ENCODE measurements around the gene SRXN1.

Gene SRXN1

DNA sequence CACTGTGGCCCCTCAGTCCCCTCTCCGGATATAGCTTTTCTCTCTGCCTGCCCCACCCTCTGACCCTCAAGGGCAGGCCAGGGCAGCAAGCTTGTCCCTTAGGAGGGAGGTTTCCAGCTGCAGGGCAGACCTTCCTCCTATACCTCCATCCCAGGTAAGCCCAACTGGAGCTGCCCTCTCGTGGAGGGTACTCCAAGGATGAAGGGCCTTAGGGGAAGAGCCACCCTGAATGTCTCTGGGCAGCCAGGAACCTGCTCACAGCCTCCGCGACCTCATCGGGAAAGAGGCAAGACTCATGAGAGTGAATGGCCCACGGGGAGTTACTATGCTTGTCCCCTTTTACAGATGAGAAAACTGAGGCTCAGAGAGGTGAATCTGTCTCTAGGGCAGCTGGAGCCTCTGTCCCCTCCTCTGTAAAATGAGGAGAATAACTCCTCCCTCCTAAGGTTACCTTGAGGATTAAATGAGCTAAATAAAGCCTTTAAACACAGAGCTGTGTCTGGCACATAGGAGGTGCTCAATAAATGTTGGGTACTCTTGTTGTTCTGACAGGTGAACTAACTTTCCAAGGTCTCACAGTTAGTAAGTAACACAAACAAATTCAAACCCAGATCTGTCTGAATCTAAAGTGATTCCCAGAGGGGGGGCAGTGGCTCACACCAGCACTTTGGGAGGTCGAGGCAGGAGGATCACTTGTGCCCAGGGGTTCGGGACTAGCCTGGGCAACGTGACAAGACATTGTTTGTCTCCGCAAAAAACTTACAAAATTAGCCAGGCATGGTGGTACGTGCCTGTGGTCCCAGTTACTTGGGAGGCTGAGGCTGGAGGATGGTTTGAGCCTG, 12.1 kb downstream of the SRXN1 start:
- H4K20me1 ChIP-seq (ENCODE audit: insufficient read depth, low read length) = no peaks in the 10 kb centered on the region
- no peaks in the 10 kb centered on the region for H3F3A ChIP-seq (ENCODE audit: insufficient read depth, low read length)
- no peak overlapping the region for H3K4me2 ChIP-seq (ENCODE audit: low read length)

DNA sequence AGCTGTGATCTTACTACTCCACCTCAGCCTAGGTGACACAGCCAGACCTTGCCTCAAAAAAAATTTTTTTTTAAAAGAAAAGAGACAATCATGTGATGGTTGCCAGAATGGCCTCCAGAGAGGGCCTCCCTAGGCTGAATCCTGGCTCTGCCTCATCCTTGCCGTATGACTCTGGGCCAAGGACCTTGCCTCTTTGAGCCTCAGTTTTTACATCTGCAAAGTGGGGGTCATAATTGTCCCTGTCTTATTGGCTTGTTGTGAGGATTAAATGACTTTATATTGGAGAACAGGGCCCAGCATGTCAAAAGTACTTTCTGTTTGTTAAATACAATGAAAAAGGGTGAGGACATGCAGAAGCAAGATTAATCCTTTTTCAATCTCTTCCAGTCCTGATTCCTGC, 14.4 kb downstream of the SRXN1 start:
- Histone ChIP-seq H3F3A (ENCODE audit: insufficient read depth, low read length) (no peaks in the 10 kb centered on the region), H3K79me2 (ENCODE audit: insufficient read depth, low read length) (no peaks in the 10 kb centered on the region), H4K20me1 (ENCODE audit: insufficient read depth, low read length) (no peaks in the 10 kb centered on the region), H3K9me3 (ENCODE audit: low read length) (no peaks in the 10 kb centered on the region), H3K27ac (ENCODE audit: low read depth, low read length, poor library complexity, severe bottlenecking) (no peak overlapping the region), H3K9ac (ENCODE audit: low read length) (no peak overlapping the region), H3K4me3 (ENCODE audit: low read depth, low read length, poor library complexity, severe bottlenecking) (no peak overlapping the region), H3K4me1 (ENCODE audit: insufficient read depth, low read length, severe bottlenecking) (no peaks in the 10 kb centered on the region), H3K27me3 (ENCODE audit: insufficient read depth, low read length) (0 out of 2 replicates have a peak, but pooled peaks cover 5% of the 10 kb centered on the region), H3K9me2 (ENCODE audit: low read depth, low read length) (no peaks in the 10 kb centered on the region), H3K36me3 (ENCODE audit: insufficient read depth, low read length) (no peaks in the 10 kb centered on the region), H2AFZ (ENCODE audit: low read length) (no peak overlapping the region), H3K4me2 (ENCODE audit: low read length) (no peak overlapping the region)
- TF ChIP-seq, protein P1, sequence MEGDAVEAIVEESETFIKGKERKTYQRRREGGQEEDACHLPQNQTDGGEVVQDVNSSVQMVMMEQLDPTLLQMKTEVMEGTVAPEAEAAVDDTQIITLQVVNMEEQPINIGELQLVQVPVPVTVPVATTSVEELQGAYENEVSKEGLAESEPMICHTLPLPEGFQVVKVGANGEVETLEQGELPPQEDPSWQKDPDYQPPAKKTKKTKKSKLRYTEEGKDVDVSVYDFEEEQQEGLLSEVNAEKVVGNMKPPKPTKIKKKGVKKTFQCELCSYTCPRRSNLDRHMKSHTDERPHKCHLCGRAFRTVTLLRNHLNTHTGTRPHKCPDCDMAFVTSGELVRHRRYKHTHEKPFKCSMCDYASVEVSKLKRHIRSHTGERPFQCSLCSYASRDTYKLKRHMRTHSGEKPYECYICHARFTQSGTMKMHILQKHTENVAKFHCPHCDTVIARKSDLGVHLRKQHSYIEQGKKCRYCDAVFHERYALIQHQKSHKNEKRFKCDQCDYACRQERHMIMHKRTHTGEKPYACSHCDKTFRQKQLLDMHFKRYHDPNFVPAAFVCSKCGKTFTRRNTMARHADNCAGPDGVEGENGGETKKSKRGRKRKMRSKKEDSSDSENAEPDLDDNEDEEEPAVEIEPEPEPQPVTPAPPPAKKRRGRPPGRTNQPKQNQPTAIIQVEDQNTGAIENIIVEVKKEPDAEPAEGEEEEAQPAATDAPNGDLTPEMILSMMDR (IDR thresholded peaks at IDR 0.05; ENCODE audit: low read length) = no peak
- TF ChIP-seq EZH2 (IDR thresholded peaks at IDR 0.05; ENCODE audit: borderline replicate concordance, low read length) = no peak

More for the DNA sequence above, 12.1 kb downstream of the SRXN1 start:
- Histone ChIP-seq H3K27ac (ENCODE audit: low read depth, low read length, poor library complexity, severe bottlenecking) (no peak overlapping the region), H3K9me2 (ENCODE audit: low read depth, low read length) (no peaks in the 10 kb centered on the region), H3K9me3 (ENCODE audit: low read length) (no peaks in the 10 kb centered on the region), H3K79me2 (ENCODE audit: insufficient read depth, low read length) (no peaks in the 10 kb centered on the region), H3K4me3 (ENCODE audit: low read depth, low read length, poor library complexity, severe bottlenecking) (no peak overlapping the region), H3K9ac (ENCODE audit: low read length) (no peak overlapping the region), H3K27me3 (ENCODE audit: insufficient read depth, low read length) (no peaks in the 10 kb centered on the region), H2AFZ (ENCODE audit: low read length) (no peak overlapping the region), H3K36me3 (ENCODE audit: insufficient read depth, low read length) (no peaks in the 10 kb centered on the region), H3K4me1 (ENCODE audit: insufficient read depth, low read length, severe bottlenecking) (peaks cover 3% of the 10 kb centered on the region)
- no peak for TF ChIP-seq EZH2 (IDR thresholded peaks at IDR 0.05; ENCODE audit: borderline replicate concordance, low read length)
- TF ChIP-seq, protein P1 (IDR thresholded peaks at IDR 0.05; ENCODE audit: low read length) = no peak

DNA sequence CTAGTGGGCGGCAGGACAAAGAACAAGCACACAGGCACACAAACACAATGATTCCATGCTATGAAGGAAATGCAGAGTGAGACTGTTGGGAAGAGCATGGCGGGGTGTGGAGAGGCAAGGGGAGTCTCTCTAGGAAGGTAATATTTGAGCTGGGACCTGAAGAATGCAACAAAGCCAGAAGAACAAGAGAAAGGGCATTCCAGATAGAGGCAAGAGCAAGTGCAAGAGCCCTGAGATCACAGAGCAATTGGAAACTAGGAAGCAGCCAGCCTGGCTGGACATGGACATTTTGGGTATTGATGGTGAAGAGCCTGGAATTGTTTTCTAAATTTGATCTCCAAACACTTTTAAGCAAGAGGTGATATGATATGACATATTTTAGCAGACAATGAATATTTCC, 15.4 kb downstream of the SRXN1 start:
- Histone ChIP-seq H4K20me1 (ENCODE audit: insufficient read depth, low read length) (no peaks in the 10 kb centered on the region), H2AFZ (ENCODE audit: low read length) (no peak overlapping the region), H3K9ac (ENCODE audit: low read length) (no peak overlapping the region), H3K9me2 (ENCODE audit: low read depth, low read length) (no peaks in the 10 kb centered on the region), H3K4me1 (ENCODE audit: insufficient read depth, low read length, severe bottlenecking) (no peaks in the 10 kb centered on the region), H3F3A (ENCODE audit: insufficient read depth, low read length) (no peaks in the 10 kb centered on the region), H3K27me3 (ENCODE audit: insufficient read depth, low read length) (0 out of 2 replicates have a peak, but pooled peaks cover 5% of the 10 kb centered on the region), H3K27ac (ENCODE audit: low read depth, low read length, poor library complexity, severe bottlenecking) (no peak overlapping the region), H3K9me3 (ENCODE audit: low read length) (no peaks in the 10 kb centered on the region), H3K4me3 (ENCODE audit: low read depth, low read length, poor library complexity, severe bottlenecking) (no peak overlapping the region), H3K36me3 (ENCODE audit: insufficient read depth, low read length) (no peaks in the 10 kb centered on the region), H3K79me2 (ENCODE audit: insufficient read depth, low read length) (no peaks in the 10 kb centered on the region), H3K4me2 (ENCODE audit: low read length) (no peak overlapping the region)
- TF ChIP-seq, protein P1 (IDR thresholded peaks at IDR 0.05; ENCODE audit: low read length) = no peak
- no peak for TF ChIP-seq EZH2 (IDR thresholded peaks at IDR 0.05; ENCODE audit: borderline replicate concordance, low read length)

Data from OCI-LY1 (cell line).